Ishikawa (cell line): ENCODE measurements around the gene KRT7.
A peak's percentile ranks its signal among the peaks of the same experiment; 100 is the strongest.

ENCODE experiments used
- CEBPB ChIP-seq: IDR thresholded peaks from 2 replicates; pipeline ENCODE4 v1.6.1; 2012
- EP300 ChIP-seq: IDR thresholded peaks from 2 replicates; pipeline ENCODE4 v1.6.1; 2012; ENCODE audit warnings: borderline replicate concordance
- FOXM1 ChIP-seq: IDR thresholded peaks from 2 replicates; pipeline ENCODE4 v1.6.1; 2012; ENCODE audit warnings: low read depth, borderline replicate concordance
- NFIC ChIP-seq: IDR thresholded peaks from 2 replicates; pipeline ENCODE4 v1.6.1; 2012
- TEAD4 ChIP-seq: IDR thresholded peaks from 2 replicates; pipeline ENCODE4 v1.6.1; 2012
- TF ChIP-seq, protein P1 (sequence below): IDR thresholded peaks from 2 replicates; pipeline ENCODE4 v1.6.1; 2012
- TF ChIP-seq, protein P2 (sequence below): IDR thresholded peaks from 2 replicates; pipeline ENCODE4 v1.6.1; 2012; ENCODE audit warnings: low read depth, mild to moderate bottlenecking

GRCh38 chr12:52191841-52192791 lies 40.9 kb upstream of the KRT7 start, which contains the start of gene KRT80:
- TF ChIP-seq, protein P1, sequence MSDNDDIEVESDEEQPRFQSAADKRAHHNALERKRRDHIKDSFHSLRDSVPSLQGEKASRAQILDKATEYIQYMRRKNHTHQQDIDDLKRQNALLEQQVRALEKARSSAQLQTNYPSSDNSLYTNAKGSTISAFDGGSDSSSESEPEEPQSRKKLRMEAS, result peak; percentile 73
- TF ChIP-seq NFIC (peak; percentile 99), EP300 (peak; percentile 99), FOXM1 (peak; percentile 96), TEAD4 (peak; percentile 98), CEBPB (peak; percentile 50; the same call in 1 of the 2 replicates)
- TF ChIP-seq, protein P2, sequence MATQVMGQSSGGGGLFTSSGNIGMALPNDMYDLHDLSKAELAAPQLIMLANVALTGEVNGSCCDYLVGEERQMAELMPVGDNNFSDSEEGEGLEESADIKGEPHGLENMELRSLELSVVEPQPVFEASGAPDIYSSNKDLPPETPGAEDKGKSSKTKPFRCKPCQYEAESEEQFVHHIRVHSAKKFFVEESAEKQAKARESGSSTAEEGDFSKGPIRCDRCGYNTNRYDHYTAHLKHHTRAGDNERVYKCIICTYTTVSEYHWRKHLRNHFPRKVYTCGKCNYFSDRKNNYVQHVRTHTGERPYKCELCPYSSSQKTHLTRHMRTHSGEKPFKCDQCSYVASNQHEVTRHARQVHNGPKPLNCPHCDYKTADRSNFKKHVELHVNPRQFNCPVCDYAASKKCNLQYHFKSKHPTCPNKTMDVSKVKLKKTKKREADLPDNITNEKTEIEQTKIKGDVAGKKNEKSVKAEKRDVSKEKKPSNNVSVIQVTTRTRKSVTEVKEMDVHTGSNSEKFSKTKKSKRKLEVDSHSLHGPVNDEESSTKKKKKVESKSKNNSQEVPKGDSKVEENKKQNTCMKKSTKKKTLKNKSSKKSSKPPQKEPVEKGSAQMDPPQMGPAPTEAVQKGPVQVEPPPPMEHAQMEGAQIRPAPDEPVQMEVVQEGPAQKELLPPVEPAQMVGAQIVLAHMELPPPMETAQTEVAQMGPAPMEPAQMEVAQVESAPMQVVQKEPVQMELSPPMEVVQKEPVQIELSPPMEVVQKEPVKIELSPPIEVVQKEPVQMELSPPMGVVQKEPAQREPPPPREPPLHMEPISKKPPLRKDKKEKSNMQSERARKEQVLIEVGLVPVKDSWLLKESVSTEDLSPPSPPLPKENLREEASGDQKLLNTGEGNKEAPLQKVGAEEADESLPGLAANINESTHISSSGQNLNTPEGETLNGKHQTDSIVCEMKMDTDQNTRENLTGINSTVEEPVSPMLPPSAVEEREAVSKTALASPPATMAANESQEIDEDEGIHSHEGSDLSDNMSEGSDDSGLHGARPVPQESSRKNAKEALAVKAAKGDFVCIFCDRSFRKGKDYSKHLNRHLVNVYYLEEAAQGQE, result 0 out of 2 replicates have a peak, but pooled peaks have one; percentile 14
